Mucosa of stomach (tissue), 1 donor: ENCODE measurements around the gene NUP133.
A peak's percentile ranks its signal among the peaks of the same experiment; 100 is the strongest.

Experiments used
- H3K27me3 ChIP-seq: one replicate; pipeline ENCODE4 v1.7.0; 2013; ENCODE audit warnings: mild to moderate bottlenecking, low read length; ENCODE audit not compliant: control insufficient read depth, insufficient read depth
- H3K36me3 ChIP-seq: one replicate; pipeline ENCODE4 v1.7.0; 2013; ENCODE audit warnings: low read length; ENCODE audit not compliant: control insufficient read depth, insufficient read depth
- H3K4me1 ChIP-seq: one replicate; pipeline ENCODE4 v1.7.0; 2013; ENCODE audit warnings: mild to moderate bottlenecking, low read length; ENCODE audit not compliant: control insufficient read depth, insufficient read depth
- H3K4me3 ChIP-seq: one replicate; pipeline ENCODE4 v1.7.0; 2013; ENCODE audit warnings: low read length
- H3K9ac ChIP-seq: one replicate; pipeline ENCODE4 v1.7.0; 2013; ENCODE audit warnings: mild to moderate bottlenecking, low read length, moderate library complexity
- H3K9me3 ChIP-seq: one replicate; pipeline ENCODE4 v1.7.0; 2013; ENCODE audit warnings: mild to moderate bottlenecking, low read length, moderate library complexity; ENCODE audit not compliant: control insufficient read depth
- donor health status: Pancreatic carcinoma.

NUP133 gene

DNA sequence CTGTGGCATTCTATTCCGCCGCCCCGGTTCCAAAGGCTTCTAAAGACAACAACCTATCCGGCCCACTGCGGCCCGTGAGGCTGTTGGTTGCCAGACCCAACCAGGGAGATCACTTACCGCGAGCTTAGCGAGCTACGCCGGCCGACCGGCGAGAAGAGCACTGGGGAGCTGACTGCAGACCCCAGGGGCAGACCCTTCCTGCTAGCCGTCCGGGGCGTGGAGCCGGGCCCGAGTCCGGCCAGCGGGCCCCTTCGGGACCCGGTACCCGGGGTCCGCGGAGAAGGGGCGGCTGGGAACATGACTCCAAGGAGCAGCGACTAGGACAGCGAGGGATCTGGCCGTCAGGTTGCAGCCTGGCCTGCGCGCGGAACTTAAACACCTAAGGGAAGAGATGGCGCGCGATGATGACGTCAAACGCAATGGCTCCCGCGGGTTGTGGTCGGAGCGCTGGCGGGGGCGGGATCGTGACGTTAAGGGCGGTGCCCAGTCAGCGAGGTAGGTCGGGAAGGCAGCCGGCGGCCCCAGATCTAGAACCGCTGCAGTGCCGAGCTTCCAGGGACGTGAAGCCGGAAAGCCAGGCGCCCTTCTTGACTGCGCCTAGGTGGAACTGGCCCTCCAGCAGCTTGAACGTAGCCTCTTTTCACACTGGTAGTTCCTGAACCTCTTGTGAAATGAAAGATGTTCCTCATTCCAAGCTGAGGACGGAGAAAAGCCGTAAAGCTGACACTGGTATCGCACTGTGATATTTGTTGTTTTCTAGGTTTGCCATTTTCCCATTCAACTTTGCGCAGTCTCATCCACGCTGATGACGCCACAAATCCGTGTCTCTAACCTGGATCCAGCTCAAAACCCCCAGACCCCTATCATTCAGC lies at the start of gene NUP133:
TSS of gene NUP133 (minus strand) at position 391 of the 872 bp plus-strand sequence. CDS start at position 299, 92 bp downstream.
- H3K9me3 ChIP-seq, result no peaks in the 10 kb centered on the region
- peak within 1 kb of the TSS; percentile 83 for H3K9ac ChIP-seq
- peaks cover 12% of the 10 kb centered on the region for H3K4me1 ChIP-seq

DNA sequence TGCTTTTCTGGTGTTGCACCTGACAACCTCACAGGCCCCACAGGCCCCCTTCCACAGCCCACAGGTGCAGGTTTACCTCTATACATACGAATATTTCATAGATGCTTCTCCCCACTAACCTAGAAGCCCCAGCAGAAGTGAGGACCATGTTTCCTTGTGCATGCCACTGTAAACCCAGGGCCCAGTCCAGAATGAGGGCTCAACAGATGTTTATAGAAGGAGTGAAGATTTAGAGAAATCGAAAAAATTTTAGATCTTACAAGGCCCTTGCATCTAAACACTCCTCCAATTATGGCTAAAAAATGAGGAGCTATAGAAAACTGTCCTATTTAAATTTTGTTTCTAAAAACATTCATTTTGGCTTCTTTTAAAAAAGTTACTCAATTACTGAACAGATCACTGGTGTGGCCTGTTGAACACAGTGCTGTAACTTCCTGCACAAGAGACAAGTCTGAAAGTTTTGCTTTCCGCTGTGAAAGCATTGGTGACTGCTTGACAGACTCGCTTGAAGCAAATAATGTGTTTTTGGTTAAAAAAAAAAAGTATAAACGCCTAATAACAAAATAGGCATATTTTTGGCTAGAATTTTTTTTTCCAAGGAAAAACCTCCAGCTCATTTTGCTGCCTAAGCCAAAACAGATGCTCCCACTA lies 49.2 kb upstream of the NUP133 start:
- Histone ChIP-seq H3K4me3 (no peak overlapping the region), H3K4me1 (peaks cover 15% of the 10 kb centered on the region), H3K36me3 (no peaks in the 10 kb centered on the region), H3K9ac (peak overlapping the region; percentile 73), H3K27me3 (no peaks in the 10 kb centered on the region), H3K9me3 (no peaks in the 10 kb centered on the region)

More for the DNA sequence above, at the start of gene NUP133:
- H3K36me3 ChIP-seq, result no peaks in the 10 kb centered on the region
- no peaks in the 10 kb centered on the region for H3K27me3 ChIP-seq
- H3K4me3 ChIP-seq, result peak within 1 kb of the TSS; percentile 77

DNA sequence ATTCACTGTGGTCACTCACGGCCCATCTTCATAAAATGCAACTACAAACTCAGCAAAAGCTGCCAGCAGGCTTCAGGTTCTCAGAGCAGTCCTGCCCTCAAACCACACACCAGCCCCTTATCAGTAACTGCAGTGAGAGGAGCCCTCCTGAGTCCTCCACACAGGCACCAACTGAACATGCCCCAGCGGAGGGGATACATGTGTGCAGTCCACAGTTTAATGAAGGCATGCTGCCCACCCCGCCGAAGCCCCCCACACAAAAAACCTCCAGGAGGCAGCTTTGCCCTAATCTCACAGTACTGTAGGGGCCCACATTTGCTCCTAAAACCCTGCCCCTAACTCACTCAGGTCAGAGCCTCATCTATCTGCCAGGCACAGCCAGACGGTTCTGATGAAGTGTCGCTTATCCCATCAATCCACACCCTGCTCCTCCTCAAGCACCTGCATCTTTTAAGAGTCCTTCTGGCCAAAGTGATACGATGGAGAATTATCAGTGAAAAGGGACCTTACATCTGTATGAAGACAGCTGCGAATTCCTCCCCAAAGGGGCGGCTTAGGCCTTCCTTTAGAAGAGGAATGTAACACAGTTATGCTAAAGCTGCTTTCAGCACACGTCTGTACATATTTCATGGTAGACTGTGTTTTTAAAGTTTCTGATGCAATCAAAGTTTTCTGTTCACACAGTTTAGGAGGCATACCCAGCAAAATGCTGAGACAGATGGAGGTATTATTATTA lies 46.9 kb upstream of the NUP133 start:
- H3K9me3 ChIP-seq, result no peaks in the 10 kb centered on the region
- H3K4me1 ChIP-seq, result peaks cover 15% of the 10 kb centered on the region
- H3K27me3 ChIP-seq, result no peaks in the 10 kb centered on the region
- H3K9ac ChIP-seq, result no peak overlapping the region
- H3K4me3 ChIP-seq, result no peak overlapping the region
- no peaks in the 10 kb centered on the region for H3K36me3 ChIP-seq

DNA sequence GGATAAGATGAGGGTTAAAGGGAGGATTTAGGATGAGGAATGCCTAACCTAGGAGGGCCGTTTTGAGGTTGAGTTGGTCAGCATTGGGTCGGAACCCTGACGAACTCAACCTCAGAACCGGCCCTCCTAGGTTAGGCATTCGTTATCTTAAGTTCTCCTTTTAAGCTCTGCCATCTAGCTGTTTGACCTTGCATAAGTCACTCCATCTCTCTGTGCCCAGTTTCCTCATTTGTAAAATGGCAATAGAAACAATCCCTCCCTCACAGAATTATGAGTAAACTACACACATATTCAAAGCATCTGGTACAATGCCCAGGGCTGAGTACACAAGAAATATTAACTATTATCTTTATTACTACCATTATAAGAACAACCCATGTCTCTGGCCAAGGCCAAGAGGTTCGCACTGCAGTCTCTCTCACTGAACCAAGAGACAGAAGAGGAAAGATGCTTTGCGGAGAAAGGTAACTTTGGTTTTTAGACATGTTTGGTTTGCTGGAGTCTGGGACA lies 45.5 kb upstream of the NUP133 start:
- Histone ChIP-seq H3K4me1 (peaks cover 22% of the 10 kb centered on the region), H3K9ac (no peak overlapping the region)

DNA sequence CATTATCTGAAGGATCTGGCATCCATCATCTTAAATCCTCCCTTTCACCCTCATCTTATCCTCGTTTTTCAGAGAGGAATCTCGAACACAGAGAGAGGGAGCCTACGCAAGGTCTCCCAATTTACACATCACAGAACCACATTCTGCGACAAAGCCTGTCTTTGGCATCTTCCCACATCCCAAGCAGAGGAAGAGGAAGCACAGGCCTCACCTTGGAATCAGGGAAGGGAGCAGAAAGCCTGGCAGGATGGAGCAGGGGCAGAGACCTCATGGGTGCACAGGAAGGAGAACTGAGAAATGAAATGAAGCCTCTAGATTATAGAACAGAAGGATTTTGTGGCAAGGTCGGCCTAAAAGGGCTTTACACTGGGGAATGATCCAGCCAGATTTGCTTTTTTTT lies 44.6 kb upstream of the NUP133 start:
- Histone ChIP-seq H3K4me1 (peaks cover 21% of the 10 kb centered on the region), H3K36me3 (no peaks in the 10 kb centered on the region), H3K9me3 (no peaks in the 10 kb centered on the region), H3K27me3 (no peaks in the 10 kb centered on the region), H3K9ac (no peak overlapping the region), H3K4me3 (no peak overlapping the region)

More for the DNA sequence above, 45.5 kb upstream of the NUP133 start:
- Histone ChIP-seq H3K9me3 (no peaks in the 10 kb centered on the region), H3K27me3 (no peaks in the 10 kb centered on the region), H3K36me3 (no peaks in the 10 kb centered on the region), H3K4me3 (no peak overlapping the region)

DNA sequence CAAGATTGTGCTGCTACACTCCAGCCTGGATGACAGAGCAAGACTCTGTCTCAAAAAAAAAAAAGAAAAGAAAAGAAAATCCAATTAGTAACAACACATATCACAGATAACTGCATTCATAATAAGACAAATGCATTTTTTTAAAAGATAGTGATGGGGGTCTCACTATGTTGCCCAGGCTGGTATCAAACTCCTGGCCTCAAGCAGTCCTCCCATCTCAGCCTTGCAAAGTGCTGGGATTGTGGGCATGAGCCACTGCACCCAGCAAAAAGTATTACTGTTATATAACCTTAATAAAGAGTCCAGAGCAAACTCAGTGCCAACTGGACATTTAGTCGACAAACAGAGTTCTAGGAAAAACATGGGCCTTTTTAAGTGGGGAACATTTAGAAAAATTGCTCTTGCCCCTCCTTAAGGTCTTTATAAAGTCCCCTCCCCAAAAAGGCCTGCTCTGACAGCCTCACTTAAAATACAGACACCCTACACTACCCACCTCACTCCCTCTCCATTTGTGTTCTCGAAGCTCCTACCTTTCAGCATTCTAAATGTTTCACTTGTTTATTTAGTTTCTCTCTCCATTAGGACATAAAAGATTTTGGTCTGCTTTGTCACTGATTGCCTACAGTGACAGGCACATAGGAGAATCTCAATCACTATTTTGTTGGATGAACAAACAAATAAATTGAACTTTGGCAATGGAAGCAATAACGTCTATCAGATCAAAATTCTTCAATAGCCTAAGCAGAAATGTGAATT lies 42.8 kb upstream of the NUP133 start:
- Histone ChIP-seq H3K9me3 (no peaks in the 10 kb centered on the region), H3K27me3 (no peaks in the 10 kb centered on the region), H3K36me3 (no peaks in the 10 kb centered on the region), H3K4me3 (no peak overlapping the region), H3K4me1 (peaks cover 8% of the 10 kb centered on the region), H3K9ac (no peak overlapping the region)

DNA sequence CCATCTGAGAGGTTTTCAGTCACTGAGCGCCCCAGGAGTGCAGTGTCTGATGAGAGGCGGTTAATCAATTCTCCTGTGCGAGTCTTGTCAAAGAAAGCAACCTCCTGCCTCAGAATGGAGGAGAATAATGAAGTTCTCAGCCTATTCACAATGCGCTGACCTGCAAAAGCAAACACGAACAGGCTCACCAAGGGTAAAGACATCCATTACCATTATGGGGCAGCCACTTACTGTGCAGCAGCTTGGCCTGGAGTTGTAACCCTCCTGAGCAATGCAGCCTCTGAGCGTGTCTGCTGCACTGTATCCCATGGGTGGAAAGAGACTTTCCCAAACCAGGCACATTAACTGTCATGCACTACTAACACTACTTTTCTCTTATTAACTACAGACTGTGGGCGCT lies 39.4 kb upstream of the NUP133 start:
- Histone ChIP-seq H3K27me3 (no peaks in the 10 kb centered on the region), H3K4me3 (no peak overlapping the region), H3K4me1 (peaks cover 8% of the 10 kb centered on the region), H3K36me3 (no peaks in the 10 kb centered on the region), H3K9me3 (no peaks in the 10 kb centered on the region), H3K9ac (no peak overlapping the region)

DNA sequence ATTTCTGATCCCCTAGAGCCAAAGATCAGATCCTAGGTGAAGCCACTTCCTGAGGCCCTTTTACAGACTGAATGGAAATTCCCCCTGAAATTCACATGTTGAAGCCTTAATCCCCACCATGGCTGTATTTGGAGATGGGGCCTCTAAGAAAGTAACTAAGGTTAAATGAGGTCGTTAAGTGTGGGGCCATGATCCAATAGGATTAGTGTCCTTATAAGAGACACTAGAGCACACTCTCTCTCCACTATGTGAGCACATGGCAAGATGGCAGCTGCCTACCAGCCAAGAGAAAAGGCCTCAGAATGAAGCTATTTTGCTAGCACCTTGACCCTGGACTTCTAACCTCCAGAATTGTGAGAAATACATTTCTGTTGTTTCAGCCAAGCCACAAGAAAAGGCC lies 36.4 kb upstream of the NUP133 start:
- H3K9ac ChIP-seq, result no peak overlapping the region
- peaks cover 5% of the 10 kb centered on the region for H3K4me1 ChIP-seq
- H3K9me3 ChIP-seq, result no peaks in the 10 kb centered on the region
- no peaks in the 10 kb centered on the region for H3K27me3 ChIP-seq
- H3K4me3 ChIP-seq, result no peak overlapping the region
- H3K36me3 ChIP-seq, result peaks cover under 1% of the 10 kb centered on the region

DNA sequence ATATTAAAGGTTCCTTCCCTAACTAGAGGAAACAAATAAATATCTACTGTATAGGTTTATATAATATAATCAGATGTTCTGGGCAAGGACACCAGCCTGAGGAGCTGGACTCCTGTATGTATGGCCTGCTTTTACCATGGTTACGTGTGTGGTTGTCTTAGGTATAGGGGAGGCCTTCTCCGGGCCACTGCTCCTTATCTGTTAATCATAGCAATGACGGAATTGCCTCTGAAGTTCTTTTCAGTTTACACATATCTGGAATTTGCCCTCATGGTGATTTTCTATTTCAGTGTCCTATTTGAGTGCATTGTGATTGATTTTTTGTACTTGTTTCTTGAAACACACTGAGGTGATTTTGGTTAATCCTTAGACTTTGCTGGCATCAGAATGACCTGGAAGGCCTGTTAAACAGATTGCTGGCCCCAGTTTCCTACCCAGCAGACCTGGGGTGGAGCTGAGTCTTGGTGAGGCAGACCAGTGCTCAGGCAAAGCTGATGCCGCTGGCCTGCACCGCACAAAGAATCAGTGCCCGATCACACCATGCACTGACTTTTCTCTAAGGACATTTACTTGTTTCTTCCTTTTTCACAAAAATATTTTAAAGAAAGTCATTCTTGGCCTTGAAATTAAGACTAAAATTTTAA lies 31.8 kb upstream of the NUP133 start:
- Histone ChIP-seq H3K27me3 (no peaks in the 10 kb centered on the region), H3K9ac (no peak overlapping the region), H3K4me1 (no peaks in the 10 kb centered on the region), H3K4me3 (no peak overlapping the region), H3K36me3 (peaks cover 7% of the 10 kb centered on the region), H3K9me3 (no peaks in the 10 kb centered on the region)

DNA sequence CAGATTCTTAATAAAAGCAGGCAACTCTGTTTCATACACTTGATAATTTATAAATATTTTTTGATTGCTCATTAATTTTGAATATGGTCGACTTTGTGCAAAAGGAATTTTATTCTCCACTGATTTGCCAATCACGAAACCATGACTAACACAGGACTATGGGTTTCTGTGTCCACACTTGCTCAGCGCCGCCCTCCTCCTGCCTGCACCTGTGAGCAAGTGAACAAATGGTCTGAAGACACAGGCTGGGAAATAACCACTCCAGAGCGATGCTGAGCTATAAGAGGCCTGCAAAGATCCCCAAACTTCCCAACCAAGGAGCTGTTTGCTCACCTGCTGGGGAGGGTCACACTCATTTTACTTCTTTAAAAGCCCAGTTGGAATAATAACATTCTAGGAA lies 30.8 kb upstream of the NUP133 start:
- no peaks in the 10 kb centered on the region for H3K4me1 ChIP-seq
- H3K9ac ChIP-seq, result no peak overlapping the region
- no peaks in the 10 kb centered on the region for H3K9me3 ChIP-seq
- no peaks in the 10 kb centered on the region for H3K27me3 ChIP-seq
- peaks cover 7% of the 10 kb centered on the region for H3K36me3 ChIP-seq
- no peak overlapping the region for H3K4me3 ChIP-seq

DNA sequence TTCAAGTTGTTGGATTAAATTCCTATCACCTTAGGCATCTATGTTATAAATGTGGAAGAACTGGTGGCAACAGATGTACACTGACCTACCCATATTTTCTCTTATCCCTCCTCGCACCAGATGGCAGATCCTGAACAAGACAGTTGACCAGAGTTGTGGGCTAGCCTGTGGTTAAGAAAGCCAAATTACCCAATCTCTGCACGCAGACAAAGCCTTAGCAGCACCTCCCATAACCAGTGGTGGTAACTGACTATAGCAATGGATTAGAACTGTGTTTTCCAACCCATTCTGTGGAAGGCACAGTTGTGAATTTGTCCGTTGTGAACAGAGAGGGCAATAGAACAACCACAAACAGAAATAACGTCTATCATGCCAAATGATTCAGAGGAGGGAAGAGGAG lies 29.8 kb upstream of the NUP133 start:
- Histone ChIP-seq H3K4me3 (no peak overlapping the region), H3K36me3 (peaks cover 7% of the 10 kb centered on the region), H3K4me1 (no peaks in the 10 kb centered on the region), H3K9me3 (no peaks in the 10 kb centered on the region), H3K9ac (no peak overlapping the region), H3K27me3 (no peaks in the 10 kb centered on the region)
